Transverse colon (tissue), 4 donors: Measurements from ENCODE around the gene CD47.

ENCODE experiments used
- EP300 ChIP-seq: sonication (generic); formaldehyde crosslinking; IDR thresholded peaks from one replicate; pipeline ENCODE4 v1.6.1; 2017; ENCODE audit warnings: antibody characterized with exemption, low read depth
- POLR2A ChIP-seq: fragments of 450-650 bp; IDR thresholded peaks from one replicate; pipeline ENCODE4 v1.6.1; 2016; ENCODE audit warnings: antibody characterized with exemption, mild to moderate bottlenecking, moderate library complexity
- POLR2AphosphoS5 ChIP-seq, 3 donors: sonication (generic); formaldehyde crosslinking; IDR thresholded peaks; one replicate each; pipeline ENCODE4 v1.6.1; 2016; ENCODE audit warnings: antibody characterized with exemption in 3 of 3
- TF ChIP-seq, protein P1 (sequence below), 5 experiments: fragments of 200-600 bp in 3 of 5; fragments of 450-650 bp in 2 of 5; sonication (generic) in 3 of 5; IDR thresholded peaks; 1 replicate in 2 of 5; 2 replicates in 3 of 5; pipeline ENCODE4 v1.5.1; 2016 to 2017; ENCODE audit warnings: antibody characterized with exemption in 5 of 5, inconsistent platforms in 3 of 5, mild to moderate bottlenecking in 2 of 5, moderate library complexity in 1 of 5

DNA sequence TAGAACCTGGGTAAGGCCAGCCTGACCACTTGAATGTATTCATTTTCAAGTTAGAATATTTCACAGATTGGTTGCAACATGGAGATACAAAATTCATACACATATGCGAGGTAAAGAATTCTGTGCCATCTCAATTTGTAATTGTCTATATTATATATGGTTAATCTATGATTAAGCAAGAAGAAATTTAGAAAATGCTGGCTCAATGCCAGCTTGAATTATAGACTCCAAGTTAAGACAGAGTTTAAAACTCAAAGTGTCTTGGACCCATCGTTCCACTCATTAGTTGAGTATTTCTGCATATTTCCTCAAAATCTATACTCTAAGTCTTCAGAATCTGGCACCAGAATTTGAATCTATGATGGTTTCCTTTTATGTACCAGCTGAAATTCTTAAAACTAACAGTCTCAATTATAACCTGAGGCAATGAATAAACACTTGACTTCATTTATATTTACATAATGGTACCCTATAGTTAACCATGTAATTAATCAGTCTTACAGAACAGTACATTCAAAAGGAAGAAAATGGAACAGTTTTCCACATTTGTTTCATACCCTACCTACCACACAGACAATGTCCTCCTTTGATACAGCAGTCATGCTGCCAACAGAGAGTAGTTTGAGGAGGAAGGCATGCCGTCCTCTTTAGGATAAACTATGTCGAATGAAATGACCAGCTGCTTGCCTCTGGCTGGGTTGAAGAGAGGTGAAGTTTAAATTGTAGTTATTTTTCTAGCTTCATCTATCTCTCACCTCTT lies 95.7 kb downstream of the CD47 start:
- TF ChIP-seq POLR2A (no peak), EP300 (no peak), POLR2AphosphoS5 (IDR thresholded peaks at IDR 0.05) (no peak)
- TF ChIP-seq, protein P1, sequence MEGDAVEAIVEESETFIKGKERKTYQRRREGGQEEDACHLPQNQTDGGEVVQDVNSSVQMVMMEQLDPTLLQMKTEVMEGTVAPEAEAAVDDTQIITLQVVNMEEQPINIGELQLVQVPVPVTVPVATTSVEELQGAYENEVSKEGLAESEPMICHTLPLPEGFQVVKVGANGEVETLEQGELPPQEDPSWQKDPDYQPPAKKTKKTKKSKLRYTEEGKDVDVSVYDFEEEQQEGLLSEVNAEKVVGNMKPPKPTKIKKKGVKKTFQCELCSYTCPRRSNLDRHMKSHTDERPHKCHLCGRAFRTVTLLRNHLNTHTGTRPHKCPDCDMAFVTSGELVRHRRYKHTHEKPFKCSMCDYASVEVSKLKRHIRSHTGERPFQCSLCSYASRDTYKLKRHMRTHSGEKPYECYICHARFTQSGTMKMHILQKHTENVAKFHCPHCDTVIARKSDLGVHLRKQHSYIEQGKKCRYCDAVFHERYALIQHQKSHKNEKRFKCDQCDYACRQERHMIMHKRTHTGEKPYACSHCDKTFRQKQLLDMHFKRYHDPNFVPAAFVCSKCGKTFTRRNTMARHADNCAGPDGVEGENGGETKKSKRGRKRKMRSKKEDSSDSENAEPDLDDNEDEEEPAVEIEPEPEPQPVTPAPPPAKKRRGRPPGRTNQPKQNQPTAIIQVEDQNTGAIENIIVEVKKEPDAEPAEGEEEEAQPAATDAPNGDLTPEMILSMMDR (IDR thresholded peaks at IDR 0.05): no peak
